K562 (cell line): Measurements from ENCODE around the gene CHAF1A. TPM values are rescaled to one million over a fixed set of nuclear protein-coding genes. Genes with fewer than 3 reads are reported as not detected.

Experiments
- ARID4B ChIP-seq: sonication (generic); formaldehyde crosslinking; IDR thresholded peaks from 2 replicates; pipeline ENCODE4 v1.8.0; 2022; ENCODE audit warnings: mild to moderate bottlenecking, missing genetic modification reagents
- CBFA2T3 ChIP-seq: fragments of 450-650 bp; IDR thresholded peaks from 2 replicates; pipeline ENCODE4 v1.6.1; 2017
- EGR1 ChIP-seq: fragments of 450-650 bp; conservative IDR thresholded peaks from 2 replicates; pipeline ENCODE4 v1.6.1; 2017; ENCODE audit warnings: mild to moderate bottlenecking
- HNRNPL ChIP-seq: fragments of 200-400 bp; formaldehyde crosslinking; IDR thresholded peaks from 2 replicates; pipeline ENCODE4 v1.6.1; 2017; ENCODE audit warnings: low read depth, mild to moderate bottlenecking, low read length
- MAZ ChIP-seq, 2 experiments: fragments of 450-650 bp in 1 of 2; sonication (generic) in 1 of 2; formaldehyde crosslinking; IDR thresholded peaks in 1 of 2; conservative IDR thresholded peaks in 1 of 2; 2 replicates each; pipeline versions ENCODE4 v1.4.0 to v1.5.0; 2020; ENCODE audit warnings: mild to moderate bottlenecking in 1 of 2, missing genetic modification reagents in 1 of 2
- PKNOX1 ChIP-seq: fragments of 450-650 bp; IDR thresholded peaks from 2 replicates; pipeline ENCODE4 v1.6.1; 2016
- ZBTB7A ChIP-seq: IDR thresholded peaks from 2 replicates; pipeline ENCODE4 v1.6.1; 2011; ENCODE audit warnings: low read depth, mild to moderate bottlenecking, low read length, moderate library complexity, borderline replicate concordance; ENCODE audit not compliant: control insufficient read depth
- polyA plus RNA-seq, 8 experiments: library from polyadenylated mRNA; depleted of rRNA in 4 of 8; stranded (reverse) in 5 of 8; unstranded in 3 of 8; fragments of >200 nt; fragmentation: Nextera tagmentation in 2 of 8; fragmentation: Illumina TruSeq in 1 of 8; extraction: Ambion mirVana in 2 of 8; extraction: Trizol in 1 of 8; gene quantifications; 2 replicates each; pipeline versions ENCODE4 v1.2.1 to v1.2.3, GENCODE V29; 2011 to 2014; ENCODE audit warnings: inconsistent platforms in 1 of 8, missing spikeins in 1 of 8
- total RNA-seq, 7 experiments: library from RNA; depleted of rRNA in 6 of 7; stranded (reverse); fragments of >200 nt in 6 of 7; fragmentation: Illumina TruSeq in 2 of 7; extraction: Trizol in 2 of 7; gene quantifications; 2 replicates each; pipeline versions ENCODE4 v1.2.1 to v1.2.3, GENCODE V29; 2011 to 2021; ENCODE audit warnings: low replicate concordance in 1 of 7
- TF ChIP-seq, protein P1 (sequence below): sonication (generic); formaldehyde crosslinking; IDR thresholded peaks from 2 replicates; pipeline ENCODE4 v1.8.0; 2023; ENCODE audit warnings: mild to moderate bottlenecking, missing genetic modification reagents
- TF ChIP-seq, protein P2 (sequence below): sonication (generic); formaldehyde crosslinking; IDR thresholded peaks from 2 replicates; pipeline ENCODE4 v1.8.1; 2023; ENCODE audit warnings: mild to moderate bottlenecking, missing genetic modification reagents
- TF ChIP-seq, protein P3 (sequence below), 2 experiments: IDR thresholded peaks; 2 replicates each; pipeline ENCODE4 v1.6.1; 2011; ENCODE audit warnings: borderline replicate concordance in 1 of 2, control low read depth in 1 of 2, low read depth in 1 of 2, low read length in 1 of 2, mild to moderate bottlenecking in 1 of 2, mixed read lengths in 1 of 2, moderate library complexity in 1 of 2; ENCODE audit not compliant: insufficient read depth in 1 of 2, insufficient read length in 1 of 2, poor library complexity in 1 of 2, severe bottlenecking in 1 of 2; ENCODE audit errors: extremely low read depth in 1 of 2

The CHAF1A gene
- total and polyA plus RNA-seq, 9 of the 15 experiments (the other 6 are each of a cell fraction or from before 2014, with no cell fraction given): 1.6 to 86.9 (median 45.2) TPM

- TF ChIP-seq PKNOX1 (no peak), EGR1 (no peak), CBFA2T3 (peak; percentile 15; the same call in 1 of the 2 replicates), ARID4B (CRISPR knock-in tag) (no peak), HNRNPL (no peak), ZBTB7A (peak; percentile 37; the same call in 1 of the 2 replicates), MAZ (CRISPR knock-in tag; conservative IDR thresholded peaks at IDR 0.05 in 1 of 2, IDR thresholded peaks at IDR 0.05 in 1 of 2) (no peak)
- TF ChIP-seq, protein P1, sequence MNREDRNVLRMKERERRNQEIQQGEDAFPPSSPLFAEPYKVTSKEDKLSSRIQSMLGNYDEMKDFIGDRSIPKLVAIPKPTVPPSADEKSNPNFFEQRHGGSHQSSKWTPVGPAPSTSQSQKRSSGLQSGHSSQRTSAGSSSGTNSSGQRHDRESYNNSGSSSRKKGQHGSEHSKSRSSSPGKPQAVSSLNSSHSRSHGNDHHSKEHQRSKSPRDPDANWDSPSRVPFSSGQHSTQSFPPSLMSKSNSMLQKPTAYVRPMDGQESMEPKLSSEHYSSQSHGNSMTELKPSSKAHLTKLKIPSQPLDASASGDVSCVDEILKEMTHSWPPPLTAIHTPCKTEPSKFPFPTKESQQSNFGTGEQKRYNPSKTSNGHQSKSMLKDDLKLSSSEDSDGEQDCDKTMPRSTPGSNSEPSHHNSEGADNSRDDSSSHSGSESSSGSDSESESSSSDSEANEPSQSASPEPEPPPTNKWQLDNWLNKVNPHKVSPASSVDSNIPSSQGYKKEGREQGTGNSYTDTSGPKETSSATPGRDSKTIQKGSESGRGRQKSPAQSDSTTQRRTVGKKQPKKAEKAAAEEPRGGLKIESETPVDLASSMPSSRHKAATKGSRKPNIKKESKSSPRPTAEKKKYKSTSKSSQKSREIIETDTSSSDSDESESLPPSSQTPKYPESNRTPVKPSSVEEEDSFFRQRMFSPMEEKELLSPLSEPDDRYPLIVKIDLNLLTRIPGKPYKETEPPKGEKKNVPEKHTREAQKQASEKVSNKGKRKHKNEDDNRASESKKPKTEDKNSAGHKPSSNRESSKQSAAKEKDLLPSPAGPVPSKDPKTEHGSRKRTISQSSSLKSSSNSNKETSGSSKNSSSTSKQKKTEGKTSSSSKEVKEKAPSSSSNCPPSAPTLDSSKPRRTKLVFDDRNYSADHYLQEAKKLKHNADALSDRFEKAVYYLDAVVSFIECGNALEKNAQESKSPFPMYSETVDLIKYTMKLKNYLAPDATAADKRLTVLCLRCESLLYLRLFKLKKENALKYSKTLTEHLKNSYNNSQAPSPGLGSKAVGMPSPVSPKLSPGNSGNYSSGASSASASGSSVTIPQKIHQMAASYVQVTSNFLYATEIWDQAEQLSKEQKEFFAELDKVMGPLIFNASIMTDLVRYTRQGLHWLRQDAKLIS (CRISPR knock-in tag): no peak
- TF ChIP-seq, protein P2, sequence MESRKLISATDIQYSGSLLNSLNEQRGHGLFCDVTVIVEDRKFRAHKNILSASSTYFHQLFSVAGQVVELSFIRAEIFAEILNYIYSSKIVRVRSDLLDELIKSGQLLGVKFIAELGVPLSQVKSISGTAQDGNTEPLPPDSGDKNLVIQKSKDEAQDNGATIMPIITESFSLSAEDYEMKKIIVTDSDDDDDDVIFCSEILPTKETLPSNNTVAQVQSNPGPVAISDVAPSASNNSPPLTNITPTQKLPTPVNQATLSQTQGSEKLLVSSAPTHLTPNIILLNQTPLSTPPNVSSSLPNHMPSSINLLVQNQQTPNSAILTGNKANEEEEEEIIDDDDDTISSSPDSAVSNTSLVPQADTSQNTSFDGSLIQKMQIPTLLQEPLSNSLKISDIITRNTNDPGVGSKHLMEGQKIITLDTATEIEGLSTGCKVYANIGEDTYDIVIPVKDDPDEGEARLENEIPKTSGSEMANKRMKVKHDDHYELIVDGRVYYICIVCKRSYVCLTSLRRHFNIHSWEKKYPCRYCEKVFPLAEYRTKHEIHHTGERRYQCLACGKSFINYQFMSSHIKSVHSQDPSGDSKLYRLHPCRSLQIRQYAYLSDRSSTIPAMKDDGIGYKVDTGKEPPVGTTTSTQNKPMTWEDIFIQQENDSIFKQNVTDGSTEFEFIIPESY: peak; percentile 80
- TF ChIP-seq, protein P3, sequence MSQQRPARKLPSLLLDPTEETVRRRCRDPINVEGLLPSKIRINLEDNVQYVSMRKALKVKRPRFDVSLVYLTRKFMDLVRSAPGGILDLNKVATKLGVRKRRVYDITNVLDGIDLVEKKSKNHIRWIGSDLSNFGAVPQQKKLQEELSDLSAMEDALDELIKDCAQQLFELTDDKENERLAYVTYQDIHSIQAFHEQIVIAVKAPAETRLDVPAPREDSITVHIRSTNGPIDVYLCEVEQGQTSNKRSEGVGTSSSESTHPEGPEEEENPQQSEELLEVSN (IDR thresholded peaks at IDR 0.05; ENCODE audit: borderline replicate concordance in 1 of 2, extremely low read depth in 1 of 2, insufficient read depth in 1 of 2, insufficient read length in 1 of 2, low read depth in 1 of 2, low read length in 1 of 2, poor library complexity in 1 of 2, severe bottlenecking in 1 of 2): peak; percentile 12 to 17
Measured at GRCh38 chr19:4372165-4373012, 30.1 kb upstream of the CHAF1A start (continued).
